Transverse colon (tissue), 4 donors: ENCODE measurements around the gene TM4SF4.

ENCODE experiments used
- CTCF ChIP-seq, 5 experiments: fragments of 200-600 bp in 3 of 5; fragments of 450-650 bp in 2 of 5; sonication (generic) in 3 of 5; IDR thresholded peaks; 1 replicate in 2 of 5; 2 replicates in 3 of 5; pipeline ENCODE4 v1.5.1; 2016 to 2017; ENCODE audit warnings: antibody characterized with exemption in 5 of 5, inconsistent platforms in 3 of 5, mild to moderate bottlenecking in 2 of 5, moderate library complexity in 1 of 5
- EP300 ChIP-seq: sonication (generic); formaldehyde crosslinking; IDR thresholded peaks from one replicate; pipeline ENCODE4 v1.6.1; 2017; ENCODE audit warnings: antibody characterized with exemption, low read depth
- POLR2A ChIP-seq: fragments of 450-650 bp; IDR thresholded peaks from one replicate; pipeline ENCODE4 v1.6.1; 2016; ENCODE audit warnings: antibody characterized with exemption, mild to moderate bottlenecking, moderate library complexity
- POLR2AphosphoS5 ChIP-seq, 3 donors: sonication (generic); formaldehyde crosslinking; IDR thresholded peaks; one replicate each; pipeline ENCODE4 v1.6.1; 2016; ENCODE audit warnings: antibody characterized with exemption in 3 of 3

GRCh38 chr3:149514471-149514870 lies 40.0 kb downstream of the TM4SF4 start:
- TF ChIP-seq CTCF (IDR thresholded peaks at IDR 0.05) (no peak), POLR2A (no peak), POLR2AphosphoS5 (IDR thresholded peaks at IDR 0.05) (no peak), EP300 (no peak)
